ENCODE data around the gene LRBA.

DNA sequence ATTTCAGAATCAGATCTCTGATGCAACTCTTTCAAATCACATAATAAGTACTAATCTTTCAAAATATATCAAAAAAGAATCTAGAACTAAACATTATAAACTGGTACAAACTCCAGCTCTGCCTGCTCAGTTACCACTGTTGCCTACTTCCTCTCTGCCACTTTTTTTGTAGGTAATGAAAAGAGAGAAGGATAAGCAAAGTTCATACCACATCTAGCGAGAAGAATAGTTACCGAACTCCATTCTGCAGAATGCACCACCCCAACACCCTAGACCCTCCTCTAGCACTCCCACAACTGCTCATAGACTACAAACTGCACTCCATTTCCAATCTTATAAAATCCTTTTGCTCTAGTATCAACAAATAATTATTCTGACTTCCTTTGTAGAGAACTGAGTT, 19.7 kb upstream of the LRBA start:
- TF ChIP-seq, protein P1, sequence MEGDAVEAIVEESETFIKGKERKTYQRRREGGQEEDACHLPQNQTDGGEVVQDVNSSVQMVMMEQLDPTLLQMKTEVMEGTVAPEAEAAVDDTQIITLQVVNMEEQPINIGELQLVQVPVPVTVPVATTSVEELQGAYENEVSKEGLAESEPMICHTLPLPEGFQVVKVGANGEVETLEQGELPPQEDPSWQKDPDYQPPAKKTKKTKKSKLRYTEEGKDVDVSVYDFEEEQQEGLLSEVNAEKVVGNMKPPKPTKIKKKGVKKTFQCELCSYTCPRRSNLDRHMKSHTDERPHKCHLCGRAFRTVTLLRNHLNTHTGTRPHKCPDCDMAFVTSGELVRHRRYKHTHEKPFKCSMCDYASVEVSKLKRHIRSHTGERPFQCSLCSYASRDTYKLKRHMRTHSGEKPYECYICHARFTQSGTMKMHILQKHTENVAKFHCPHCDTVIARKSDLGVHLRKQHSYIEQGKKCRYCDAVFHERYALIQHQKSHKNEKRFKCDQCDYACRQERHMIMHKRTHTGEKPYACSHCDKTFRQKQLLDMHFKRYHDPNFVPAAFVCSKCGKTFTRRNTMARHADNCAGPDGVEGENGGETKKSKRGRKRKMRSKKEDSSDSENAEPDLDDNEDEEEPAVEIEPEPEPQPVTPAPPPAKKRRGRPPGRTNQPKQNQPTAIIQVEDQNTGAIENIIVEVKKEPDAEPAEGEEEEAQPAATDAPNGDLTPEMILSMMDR (IDR thresholded peaks at IDR 0.05; ENCODE audit: low read length), result no peak
- TF ChIP-seq EZH2 (IDR thresholded peaks at IDR 0.05; ENCODE audit: borderline replicate concordance, low read length), result no peak

Data from OCI-LY1 (cell line).